ENCODE measurements around the gene TMEM212. TPM values are rescaled to one million over a fixed set of nuclear protein-coding genes. Genes with fewer than 3 reads are reported as not detected.
A peak's percentile ranks its signal among the peaks of the same experiment; 100 is the strongest.
"Not testable (repeated sequence)": the region's sequence is repeated elsewhere in the genome, so short reads cannot be mapped to it uniquely, and the experiment has no call there.

TMEM212 gene
- total RNA-seq, 1 donor from 2014 or later: not detected

GRCh38 chr3:171813278-171813896 is 29.8 kb upstream of the TMEM212 start:
- ATAC-seq: no peak

DNA sequence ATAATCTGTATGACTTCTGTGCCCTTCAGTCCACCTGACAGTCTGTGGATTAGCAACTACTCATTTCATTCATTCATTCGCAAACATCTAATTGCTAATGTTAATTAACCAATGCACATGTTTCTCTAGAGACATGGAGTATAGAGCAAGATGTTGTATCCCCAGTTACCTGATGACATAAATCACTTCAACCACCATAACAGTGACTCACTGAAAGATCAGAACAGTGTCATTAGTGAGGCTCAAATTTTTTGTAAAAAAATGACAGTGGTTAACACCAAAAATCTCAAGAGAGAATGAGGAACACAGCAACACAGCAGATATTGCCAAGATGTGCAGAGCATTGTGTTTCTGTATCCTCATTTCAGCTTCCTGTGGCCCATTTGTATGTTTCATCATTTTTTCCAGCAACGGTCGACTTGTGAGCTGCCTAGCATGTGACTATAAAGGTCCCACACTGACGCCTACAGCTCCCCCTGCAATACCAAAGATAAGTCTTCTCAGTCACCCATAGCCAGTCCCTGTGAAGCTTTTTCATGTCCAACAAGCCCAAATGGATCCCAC is 29.2 kb upstream of the TMEM212 start:
- no peak for ATAC-seq

DNA sequence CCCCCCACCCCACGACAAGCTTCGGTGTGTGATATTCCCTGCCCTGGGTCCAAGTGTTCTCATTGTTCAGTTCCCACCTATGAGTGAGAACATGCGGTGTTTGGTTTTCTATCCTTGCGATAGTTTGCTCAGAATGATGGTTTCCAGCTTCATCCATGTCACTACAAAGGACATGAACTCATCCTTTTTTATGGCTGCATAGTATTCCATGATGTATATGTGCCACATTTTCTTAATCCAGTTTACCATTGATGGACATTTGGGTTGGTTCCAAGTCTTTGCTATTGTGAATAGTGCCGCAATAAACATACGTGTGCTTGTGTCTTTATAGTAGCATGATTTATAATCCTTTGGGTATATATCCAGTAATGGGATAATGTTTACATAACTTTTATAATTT is 28.5 kb upstream of the TMEM212 start:
- not testable (repeated sequence) for ATAC-seq

GRCh38 chr3:171815973-171816595 is 27.1 kb upstream of the TMEM212 start:
- ATAC-seq: no peak

GRCh38 chr3:171817074-171817800 is 25.9 kb upstream of the TMEM212 start:
- no peak for ATAC-seq

DNA sequence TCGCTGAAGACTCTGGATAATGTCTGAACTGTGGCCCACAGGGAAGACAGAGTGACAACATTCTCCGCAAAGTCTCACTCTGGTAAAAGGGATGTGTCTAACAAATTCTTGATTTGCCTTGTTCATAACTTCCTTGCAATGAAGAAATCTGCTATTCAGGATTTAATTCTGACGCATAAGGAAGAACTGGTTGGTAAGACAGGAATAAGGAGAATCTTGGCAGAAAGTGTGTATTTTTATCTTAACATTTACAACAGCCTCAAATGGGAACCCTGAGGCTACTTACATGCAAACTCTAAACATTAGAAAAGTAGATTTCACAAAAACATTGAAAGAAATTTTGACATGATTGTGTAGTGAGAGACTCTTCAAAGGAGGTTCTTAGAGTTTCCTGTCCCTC is 22.1 kb upstream of the TMEM212 start:
- no peak for ATAC-seq

DNA sequence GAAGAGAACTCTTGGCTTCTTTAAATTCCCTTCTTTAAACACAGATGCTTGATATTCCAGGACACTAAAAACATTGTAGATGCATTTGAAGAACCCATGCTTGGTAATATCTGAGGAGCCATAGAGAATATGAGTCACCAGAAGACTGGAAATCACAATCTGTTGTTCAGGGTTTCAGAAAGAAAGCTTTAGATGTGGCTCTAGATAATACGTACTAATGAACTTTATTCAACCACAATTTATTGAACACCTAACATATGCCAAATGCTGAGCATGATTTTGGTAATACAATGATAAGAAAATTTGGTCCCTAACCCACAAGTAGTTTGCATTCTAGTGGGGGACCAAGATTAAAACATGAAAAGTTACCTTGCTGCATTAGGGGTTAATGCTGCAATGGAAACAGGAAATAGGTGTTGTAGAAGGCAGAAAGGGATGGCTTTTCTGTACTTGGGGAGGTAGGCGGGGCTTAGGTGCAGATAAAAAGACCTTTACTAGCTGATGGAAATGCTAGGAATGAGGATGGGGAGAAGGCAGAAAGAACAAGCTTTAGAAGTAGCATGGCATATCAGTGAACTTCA is 21.3 kb upstream of the TMEM212 start:
- no peak for ATAC-seq

DNA sequence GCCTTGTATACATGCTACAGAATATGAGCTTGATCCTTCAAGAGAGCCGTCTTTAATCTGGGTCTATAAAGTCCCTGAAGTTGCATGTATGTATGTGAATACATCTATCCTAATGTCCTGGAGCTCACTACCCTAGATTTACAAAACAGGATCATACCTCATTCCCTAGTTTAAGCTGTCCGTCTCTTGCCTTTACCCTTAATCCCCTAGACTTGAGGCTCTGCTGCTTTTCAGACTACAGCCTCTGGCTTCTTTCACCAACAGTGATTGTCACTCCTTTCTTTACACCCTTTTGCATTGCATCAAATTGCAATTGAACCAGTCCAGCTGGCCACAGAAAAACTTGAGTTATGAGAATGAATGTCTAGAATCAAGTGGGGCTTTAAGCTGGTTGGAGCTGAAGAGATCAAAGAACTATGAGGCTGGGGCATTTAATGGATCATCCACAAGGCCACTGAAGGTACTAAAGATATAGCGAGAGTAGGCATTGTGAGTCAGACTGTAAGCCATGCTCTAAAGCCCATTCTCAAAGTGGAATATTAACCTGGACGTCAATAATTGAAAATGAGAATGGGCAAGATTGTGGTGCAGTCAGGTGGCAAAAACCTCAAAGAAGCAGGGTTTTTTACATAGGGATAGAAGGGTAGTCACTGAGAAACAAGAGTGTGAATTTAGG is 20.6 kb upstream of the TMEM212 start:
- no peak for ATAC-seq

DNA sequence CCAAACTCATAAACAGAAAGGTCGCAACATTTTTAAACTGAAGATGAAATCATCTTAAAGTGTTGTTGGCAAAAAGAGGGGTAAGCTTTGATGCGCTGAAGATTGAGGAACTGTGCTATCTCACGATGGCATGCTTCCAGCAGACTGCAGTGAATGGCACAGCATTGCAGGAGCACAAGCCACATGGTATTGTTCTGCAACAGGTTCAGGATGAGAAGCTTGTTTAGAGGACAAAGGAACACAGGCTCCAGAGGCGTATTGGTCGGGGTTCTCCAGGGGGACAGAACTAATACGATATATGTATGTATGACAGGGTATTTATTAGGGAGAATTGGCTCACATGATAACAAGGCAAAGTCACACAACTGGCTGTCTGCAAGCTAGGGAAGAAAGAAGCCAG is 19.0 kb upstream of the TMEM212 start:
- ATAC-seq: no peak

- peak; percentile 76 for ATAC-seq
These were observed 18.3 kb upstream of the TMEM212 start for GRCh38 chr3:171824824-171825221.

DNA sequence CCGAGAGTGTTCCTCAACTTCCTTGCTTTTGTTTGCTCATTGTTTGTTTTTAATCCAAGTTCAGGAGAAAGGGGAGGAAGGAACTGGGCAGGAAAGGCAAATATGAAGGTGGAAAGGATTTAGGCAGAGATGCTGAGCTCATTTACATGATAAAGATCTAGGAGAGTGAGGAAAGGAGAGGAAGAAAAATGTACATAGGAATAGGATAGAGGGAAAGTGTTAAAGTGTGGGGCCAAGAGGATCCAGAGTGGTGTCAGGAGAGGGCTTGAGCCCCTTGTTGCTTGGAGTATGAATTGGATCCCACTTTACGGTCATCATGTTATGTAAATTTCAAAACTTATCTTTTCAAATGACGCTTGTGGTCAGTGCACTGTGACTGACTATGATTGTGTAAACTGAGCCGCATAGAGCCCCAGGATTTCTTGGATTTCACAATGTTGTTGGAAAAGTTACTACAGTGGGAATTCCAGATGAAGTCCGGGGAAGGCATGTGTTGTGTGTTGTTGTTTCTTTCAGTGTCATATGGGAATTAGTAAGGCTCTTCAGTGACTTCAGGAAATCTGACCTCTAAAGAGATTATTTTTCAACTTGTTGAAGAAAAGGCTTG is 17.8 kb upstream of the TMEM212 start:
- ATAC-seq: no peak

DNA sequence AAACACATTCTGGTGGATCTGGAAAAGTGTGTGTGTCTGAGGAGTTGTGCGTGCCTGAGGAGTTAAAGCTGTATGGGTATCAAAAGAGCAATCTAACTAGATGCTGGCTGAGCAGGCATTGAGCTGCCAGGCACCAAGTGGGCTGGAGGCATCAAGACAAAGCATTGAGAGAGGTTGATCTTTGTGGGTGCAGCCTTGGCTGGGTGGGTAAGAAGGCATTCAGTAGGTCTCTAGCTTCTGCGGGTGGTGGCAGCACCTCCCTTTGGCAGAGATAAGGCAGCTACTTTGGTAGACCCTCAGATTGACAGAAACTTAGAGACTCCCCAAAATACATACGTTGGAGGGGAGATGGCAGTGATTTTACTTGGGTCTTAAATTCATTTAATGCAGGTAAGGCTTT is 15.8 kb upstream of the TMEM212 start:
- no peak for ATAC-seq

DNA sequence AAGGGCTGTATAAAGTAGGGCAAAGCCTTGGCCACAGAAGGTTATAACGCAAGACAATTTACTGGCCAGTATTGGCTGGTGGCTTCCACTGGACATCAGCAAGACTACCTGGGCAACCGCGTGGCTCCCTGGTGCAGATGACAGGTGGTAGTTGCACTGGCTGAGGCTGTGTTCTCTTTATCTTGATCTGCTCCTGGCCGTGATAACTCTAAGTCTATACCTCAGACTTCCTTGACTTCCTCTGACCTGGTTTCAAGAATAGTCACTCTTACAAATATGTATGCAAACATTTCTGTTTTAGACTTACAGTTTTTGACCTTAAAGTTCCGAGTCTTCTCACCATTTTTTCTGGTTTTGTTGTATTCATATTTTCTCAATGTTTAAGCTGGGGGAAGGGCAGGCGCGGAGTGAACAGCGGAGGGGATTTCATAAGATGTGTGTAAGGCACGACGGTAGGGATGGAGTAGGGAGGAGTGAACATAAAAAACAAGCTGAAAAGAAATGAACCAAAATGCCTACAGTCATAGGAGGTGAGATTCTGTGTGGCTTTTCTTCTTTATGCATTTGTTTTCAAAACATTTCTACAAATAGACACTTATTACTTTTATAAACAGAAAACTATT is 15.2 kb upstream of the TMEM212 start:
- ATAC-seq: no peak

DNA sequence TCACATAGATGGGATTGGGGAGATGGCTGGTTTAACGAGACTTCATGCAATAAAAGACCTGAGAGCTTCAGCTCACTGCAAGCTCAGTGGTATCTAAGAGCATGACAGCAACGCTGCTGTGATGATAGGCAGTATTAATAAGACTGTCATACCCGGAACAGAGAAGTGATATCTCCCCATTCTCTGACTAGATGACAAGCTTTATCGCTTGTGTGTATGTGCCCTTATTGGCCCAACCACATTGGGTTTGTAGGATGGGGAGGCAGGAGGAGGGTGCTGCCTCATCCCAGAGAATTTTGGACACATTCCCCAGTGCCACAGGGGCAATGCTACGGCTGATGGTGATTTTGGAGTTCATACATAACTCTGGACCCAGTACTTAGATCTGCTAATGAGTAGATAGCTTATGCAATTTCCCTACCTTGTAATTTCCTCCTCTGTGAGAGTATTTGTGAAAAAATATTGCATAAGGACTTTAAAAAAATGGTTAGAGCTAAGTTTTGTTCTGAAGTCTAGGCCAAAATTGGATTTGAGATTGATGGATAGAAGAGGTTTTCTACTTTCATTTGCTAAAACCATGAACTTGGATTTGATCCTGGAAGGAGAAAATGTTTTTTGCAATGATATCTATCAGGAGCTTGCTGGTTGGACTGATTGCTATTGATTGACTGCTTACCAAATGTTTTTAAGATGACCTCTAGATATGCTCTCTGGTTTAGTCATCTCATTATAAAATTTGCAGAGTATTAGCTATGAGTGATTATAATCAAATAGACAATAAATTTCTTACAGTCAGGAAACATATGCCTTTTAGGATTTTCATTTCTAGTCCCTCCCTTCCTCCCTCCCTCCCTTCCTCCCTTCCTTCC is 14.0 kb upstream of the TMEM212 start:
- ATAC-seq: no peak

DNA sequence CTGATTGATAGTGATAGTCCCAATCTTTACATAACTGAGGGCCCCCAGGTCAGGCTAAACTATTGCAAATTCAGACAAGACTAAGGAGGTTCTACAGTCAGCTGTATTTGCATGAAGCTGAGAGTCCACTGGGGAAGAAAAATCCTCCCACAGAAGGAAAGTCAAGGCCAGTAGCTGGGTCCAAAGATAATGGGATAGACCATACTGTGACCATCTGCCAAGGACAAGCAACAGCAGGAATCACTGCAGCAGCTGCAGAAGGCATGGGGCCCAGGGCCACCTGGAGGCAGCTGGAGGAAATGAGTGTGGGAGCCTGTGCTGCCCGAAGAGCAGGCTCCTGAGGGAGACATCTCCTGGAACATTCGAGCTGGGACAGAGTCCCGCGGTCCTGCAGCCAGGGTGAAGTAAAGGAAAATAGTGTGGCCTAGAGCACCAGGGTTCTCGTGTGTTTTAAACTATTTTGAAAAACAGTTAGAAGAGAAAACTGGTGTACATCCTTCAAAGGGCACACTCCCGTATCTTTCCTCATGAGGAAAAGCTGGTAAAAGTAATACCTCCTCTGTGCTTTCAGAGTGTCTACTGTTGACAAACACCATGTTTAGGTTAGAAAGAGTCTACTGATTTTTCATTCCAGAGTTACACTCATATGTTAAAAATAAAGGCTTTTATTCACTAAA is 13.2 kb upstream of the TMEM212 start:
- ATAC-seq: peak; percentile 93

DNA sequence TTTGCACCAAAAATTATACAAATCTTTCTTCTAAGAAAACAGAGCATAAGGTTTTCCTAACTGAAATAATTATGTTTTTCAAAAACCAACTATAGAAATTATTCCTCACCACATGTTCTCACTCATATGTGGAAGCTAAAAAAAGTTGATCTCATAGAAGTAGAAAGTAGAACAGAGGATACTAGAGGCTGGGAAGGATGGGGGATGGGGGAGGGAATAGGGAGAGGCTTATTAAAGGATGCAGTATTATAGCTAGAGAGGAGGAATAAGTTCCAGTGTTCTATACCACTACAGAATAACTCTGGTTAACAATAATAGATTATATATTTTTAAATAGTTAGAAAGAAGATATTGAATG is 12.7 kb upstream of the TMEM212 start:
- no peak for ATAC-seq

DNA sequence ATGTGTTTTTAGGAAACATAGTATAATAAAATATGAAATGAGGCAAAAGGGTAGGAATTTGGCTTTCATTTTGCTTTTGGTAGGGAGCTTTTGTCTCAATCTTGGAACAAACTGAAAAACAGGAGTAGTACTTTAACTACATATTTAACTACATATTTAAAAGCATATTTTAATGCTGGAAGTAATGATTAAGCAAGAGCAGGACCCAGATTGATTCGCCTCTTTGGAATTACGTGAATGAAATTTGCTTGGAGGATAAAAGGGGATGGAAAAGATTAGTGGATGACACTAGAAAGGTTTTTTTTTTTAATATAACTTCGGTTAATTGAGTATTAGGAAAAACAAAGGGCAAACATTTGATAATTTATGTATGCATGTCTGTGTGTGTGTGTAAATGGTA is 11.2 kb upstream of the TMEM212 start:
- ATAC-seq: no peak

DNA sequence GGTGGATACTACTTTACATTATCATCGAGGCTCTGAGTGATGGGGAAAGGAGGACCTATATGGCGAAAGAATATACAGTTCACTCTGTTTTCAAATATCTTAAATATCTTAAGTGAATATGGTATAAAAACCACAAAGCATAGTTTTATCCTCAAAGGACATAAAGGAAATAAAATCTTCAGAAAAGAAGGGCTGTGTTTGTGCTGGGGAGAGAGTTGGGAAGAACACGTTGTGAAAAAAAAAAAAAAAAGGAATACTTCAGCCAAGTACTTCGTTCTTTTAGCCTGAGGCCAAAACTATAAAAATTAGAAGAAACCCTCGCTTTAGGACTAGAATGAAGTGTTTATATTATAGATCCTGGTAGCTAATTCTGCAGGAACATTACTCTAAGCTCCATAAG is 10.2 kb upstream of the TMEM212 start:
- no peak for ATAC-seq

DNA sequence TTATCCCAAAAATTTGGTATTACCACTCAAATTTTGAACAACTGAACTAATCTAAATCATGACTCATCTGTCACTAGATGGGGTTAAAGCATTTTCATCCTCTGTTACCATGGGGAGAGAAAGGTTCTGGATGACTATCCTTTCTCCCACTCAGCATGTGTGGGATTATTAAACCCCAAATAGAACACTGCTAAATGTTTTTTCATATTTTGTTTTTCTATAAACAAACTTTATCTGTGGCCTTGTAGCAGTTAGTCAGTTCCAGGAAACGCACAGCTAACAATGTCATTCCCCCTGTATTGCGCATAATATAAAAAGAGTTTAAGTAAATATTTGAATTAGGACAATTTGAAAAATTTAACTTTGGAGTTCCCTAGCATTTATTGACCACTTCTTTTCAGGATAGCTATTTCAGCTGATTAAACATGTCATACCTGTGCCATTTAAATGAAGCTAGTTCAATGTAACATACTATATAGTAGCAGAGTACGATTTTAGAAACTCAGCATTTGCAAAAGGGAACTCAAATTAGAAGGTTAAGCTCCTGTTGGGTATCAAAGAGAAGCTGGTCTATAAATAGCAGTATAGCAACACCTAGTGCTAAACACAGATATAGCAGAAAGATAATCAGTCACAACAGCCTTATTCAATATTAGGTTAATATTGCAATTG is 9.2 kb upstream of the TMEM212 start:
- ATAC-seq: peak; percentile 76

DNA sequence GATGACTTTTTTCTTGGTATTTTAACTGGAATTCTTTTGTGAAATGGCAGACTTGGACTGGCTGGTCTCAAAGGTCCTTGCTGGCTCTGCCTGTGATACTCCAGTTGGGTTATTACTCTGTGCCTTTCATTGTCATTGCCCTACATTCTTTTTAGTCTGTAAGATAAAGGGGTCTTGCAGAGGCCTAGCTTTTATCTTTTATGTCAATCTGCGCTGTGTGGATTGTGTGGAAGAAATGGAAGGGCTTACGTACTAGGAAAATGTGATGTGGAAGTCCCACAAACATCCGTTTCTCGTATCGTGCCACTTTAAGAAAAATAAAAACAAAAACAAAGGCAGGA is 8.7 kb upstream of the TMEM212 start:
- no peak for ATAC-seq

Data from esophagus mucosa (tissue), 1 donor.